ES-I3 (cell line): ENCODE data around the gene SLC17A9.

Source experiments
- H3K36me3 ChIP-seq: 2 replicates; pipeline ENCODE4 v1.6.1; 2013; ENCODE audit warnings: mild to moderate bottlenecking, low read length, control low read depth, moderate library complexity; ENCODE audit not compliant: insufficient read depth
- H3K4me1 ChIP-seq: 2 replicates; pipeline ENCODE4 v1.6.1; 2013; ENCODE audit warnings: mild to moderate bottlenecking, control low read depth, low read length; ENCODE audit not compliant: insufficient read depth
- H3K9ac ChIP-seq: 2 replicates; pipeline ENCODE4 v1.6.1; 2013; ENCODE audit warnings: low read depth, mild to moderate bottlenecking, low read length, moderate library complexity
- H3K9me3 ChIP-seq: 2 replicates; pipeline ENCODE4 v1.6.1; 2013; ENCODE audit warnings: mild to moderate bottlenecking, low read length, moderate library complexity; ENCODE audit not compliant: control insufficient read depth, insufficient read depth

SLC17A9 gene

GRCh38 chr20:62994869-62995281, 42.4 kb downstream of the SLC17A9 start:
- Histone ChIP-seq H3K9ac (no peak overlapping the region), H3K36me3 (no peaks in the 10 kb centered on the region), H3K9me3 (no peaks in the 10 kb centered on the region), H3K4me1 (peaks cover 15% of the 10 kb centered on the region; the same call in 1 of the 2 replicates)

DNA sequence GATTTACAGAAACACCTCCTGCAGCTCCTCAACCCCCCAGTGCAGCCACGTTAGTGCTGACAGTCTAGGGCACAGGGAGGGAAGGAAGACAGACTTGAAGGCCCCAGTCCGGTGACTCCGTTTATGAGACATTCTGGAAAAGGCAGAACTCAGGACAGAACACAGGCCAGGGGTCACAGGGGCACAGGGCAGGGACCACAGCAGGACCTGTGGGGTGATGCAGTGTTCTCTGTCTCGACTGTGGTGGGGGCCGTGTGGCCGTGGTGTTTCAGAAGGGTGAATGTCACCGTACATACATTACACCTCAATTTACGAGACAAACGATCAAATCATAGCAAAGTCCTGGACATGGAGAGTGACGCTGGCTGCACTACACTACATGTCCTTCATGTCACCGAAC, 43.0 kb downstream of the SLC17A9 start:
- Histone ChIP-seq H3K4me1 (peaks cover 15% of the 10 kb centered on the region; the same call in 1 of the 2 replicates), H3K36me3 (no peaks in the 10 kb centered on the region), H3K9ac (no peak overlapping the region), H3K9me3 (no peaks in the 10 kb centered on the region)

DNA sequence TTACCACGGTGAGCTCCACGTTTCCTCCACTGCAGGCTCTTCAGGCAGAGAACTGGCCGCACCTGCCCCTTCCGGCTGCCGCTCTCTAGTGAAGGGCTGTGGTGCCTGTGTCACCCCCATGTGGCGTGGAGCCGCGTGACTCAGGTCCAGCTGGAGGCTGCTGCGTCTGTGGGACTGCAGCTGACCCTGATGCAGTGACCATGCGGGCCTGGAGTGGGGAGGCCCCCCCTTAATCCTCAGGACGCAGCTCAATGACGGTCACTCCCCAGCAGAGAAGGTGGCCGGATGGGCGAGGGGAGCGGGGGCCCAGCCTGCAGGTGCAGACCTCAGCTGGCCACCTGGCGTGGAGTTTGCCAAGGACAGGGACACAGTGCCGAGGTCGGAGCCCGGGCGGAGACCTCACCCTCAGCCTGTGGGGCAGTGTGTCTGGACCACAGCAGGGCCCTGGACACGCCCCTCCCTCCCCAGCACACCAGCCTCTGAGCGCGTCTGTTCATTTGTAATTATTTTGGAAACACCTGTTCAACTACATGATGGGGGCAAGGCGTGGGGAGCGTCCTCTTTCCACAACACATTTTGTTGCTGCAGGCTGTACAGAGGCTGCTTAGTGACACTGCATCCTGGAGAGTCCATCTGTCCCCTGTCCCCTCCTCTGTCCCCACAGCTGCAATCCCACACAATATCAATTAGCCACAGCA, 43.5 kb downstream of the SLC17A9 start:
- H3K36me3 ChIP-seq, result no peaks in the 10 kb centered on the region
- H3K9ac ChIP-seq, result no peak overlapping the region
- H3K9me3 ChIP-seq, result no peaks in the 10 kb centered on the region
- H3K4me1 ChIP-seq, result peaks cover 15% of the 10 kb centered on the region; the same call in 1 of the 2 replicates

DNA sequence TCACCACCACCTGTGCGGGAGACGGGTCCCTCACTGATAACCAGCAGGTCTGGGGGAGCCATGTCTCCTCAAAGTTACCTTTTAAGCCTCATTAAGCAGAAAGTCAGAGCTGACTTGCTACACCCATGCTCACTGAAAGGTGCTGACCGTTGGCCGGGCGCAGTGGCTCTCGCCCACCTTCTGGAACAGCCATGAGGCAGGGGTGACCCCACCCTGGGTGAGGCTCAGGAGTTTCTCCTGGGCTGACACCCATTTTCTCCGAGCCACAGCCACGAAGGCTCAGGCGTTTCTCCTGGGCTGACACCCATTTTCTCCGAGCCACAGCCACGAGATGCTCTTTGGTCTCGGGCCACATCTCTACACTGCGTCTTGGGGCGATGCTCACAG, 44.1 kb downstream of the SLC17A9 start:
- H3K9me3 ChIP-seq, result no peaks in the 10 kb centered on the region
- H3K9ac ChIP-seq, result no peak overlapping the region
- H3K4me1 ChIP-seq, result peaks cover 15% of the 10 kb centered on the region; the same call in 1 of the 2 replicates
- no peaks in the 10 kb centered on the region for H3K36me3 ChIP-seq

- H3K9ac ChIP-seq, result no peak overlapping the region
Observed at GRCh38 chr20:62997417-62998035, 45.0 kb downstream of the SLC17A9 start.

GRCh38 chr20:62998449-62998848, 45.9 kb downstream of the SLC17A9 start:
- Histone ChIP-seq H3K9ac (no peak overlapping the region), H3K4me1 (peaks cover 15% of the 10 kb centered on the region; the same call in 1 of the 2 replicates), H3K36me3 (no peaks in the 10 kb centered on the region)

More at GRCh38 chr20:62997417-62998035, 45.0 kb downstream of the SLC17A9 start:
- Histone ChIP-seq H3K9me3 (no peaks in the 10 kb centered on the region), H3K36me3 (no peaks in the 10 kb centered on the region), H3K4me1 (peaks cover 15% of the 10 kb centered on the region; the same call in 1 of the 2 replicates)

GRCh38 chr20:62999580-62999979, 47.1 kb downstream of the SLC17A9 start:
- H3K9me3 ChIP-seq, result no peaks in the 10 kb centered on the region
- peaks cover 21% of the 10 kb centered on the region; the same call in 1 of the 2 replicates for H3K4me1 ChIP-seq
- H3K9ac ChIP-seq, result no peak overlapping the region
- no peaks in the 10 kb centered on the region for H3K36me3 ChIP-seq

More at GRCh38 chr20:62998449-62998848, 45.9 kb downstream of the SLC17A9 start:
- H3K9me3 ChIP-seq, result no peaks in the 10 kb centered on the region

DNA sequence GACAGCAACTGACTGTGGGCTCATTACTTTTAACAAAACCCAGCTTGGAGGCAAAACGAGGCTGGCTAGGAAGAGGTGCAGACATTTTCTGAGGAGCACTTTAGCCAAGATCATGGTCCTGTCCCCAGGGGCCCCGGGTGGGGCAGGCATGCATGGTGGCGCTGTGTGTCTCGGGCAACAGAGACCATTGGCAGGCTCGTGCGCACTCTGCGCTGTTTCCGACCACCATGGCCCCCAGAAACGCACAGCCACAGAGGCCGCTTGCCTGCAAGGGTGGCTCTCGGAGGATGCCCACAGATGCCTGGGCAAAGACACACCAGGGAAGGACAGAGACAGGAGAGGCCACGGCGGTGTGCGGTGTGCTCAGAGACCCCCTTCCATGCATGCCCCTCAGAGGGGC, 47.5 kb downstream of the SLC17A9 start:
- no peaks in the 10 kb centered on the region for H3K36me3 ChIP-seq
- no peak overlapping the region for H3K9ac ChIP-seq
- no peaks in the 10 kb centered on the region for H3K9me3 ChIP-seq
- H3K4me1 ChIP-seq, result peaks cover 21% of the 10 kb centered on the region; the same call in 1 of the 2 replicates

- H3K4me1 ChIP-seq, result peaks cover 21% of the 10 kb centered on the region; the same call in 1 of the 2 replicates
- no peak overlapping the region for H3K9ac ChIP-seq
- no peaks in the 10 kb centered on the region for H3K36me3 ChIP-seq
- H3K9me3 ChIP-seq, result no peaks in the 10 kb centered on the region
Observed at GRCh38 chr20:63000958-63001357, 48.4 kb downstream of the SLC17A9 start.

- Histone ChIP-seq H3K4me1 (peaks cover 17% of the 10 kb centered on the region; the same call in 1 of the 2 replicates), H3K9ac (no peak overlapping the region), H3K9me3 (no peaks in the 10 kb centered on the region), H3K36me3 (no peaks in the 10 kb centered on the region)
Observed at GRCh38 chr20:63002511-63002910, 50.0 kb downstream of the SLC17A9 start.

GRCh38 chr20:63003546-63003945, 51.0 kb downstream of the SLC17A9 start:
- Histone ChIP-seq H3K36me3 (no peaks in the 10 kb centered on the region), H3K4me1 (peaks cover 9% of the 10 kb centered on the region; the same call in 1 of the 2 replicates), H3K9me3 (no peaks in the 10 kb centered on the region), H3K9ac (no peak overlapping the region)

DNA sequence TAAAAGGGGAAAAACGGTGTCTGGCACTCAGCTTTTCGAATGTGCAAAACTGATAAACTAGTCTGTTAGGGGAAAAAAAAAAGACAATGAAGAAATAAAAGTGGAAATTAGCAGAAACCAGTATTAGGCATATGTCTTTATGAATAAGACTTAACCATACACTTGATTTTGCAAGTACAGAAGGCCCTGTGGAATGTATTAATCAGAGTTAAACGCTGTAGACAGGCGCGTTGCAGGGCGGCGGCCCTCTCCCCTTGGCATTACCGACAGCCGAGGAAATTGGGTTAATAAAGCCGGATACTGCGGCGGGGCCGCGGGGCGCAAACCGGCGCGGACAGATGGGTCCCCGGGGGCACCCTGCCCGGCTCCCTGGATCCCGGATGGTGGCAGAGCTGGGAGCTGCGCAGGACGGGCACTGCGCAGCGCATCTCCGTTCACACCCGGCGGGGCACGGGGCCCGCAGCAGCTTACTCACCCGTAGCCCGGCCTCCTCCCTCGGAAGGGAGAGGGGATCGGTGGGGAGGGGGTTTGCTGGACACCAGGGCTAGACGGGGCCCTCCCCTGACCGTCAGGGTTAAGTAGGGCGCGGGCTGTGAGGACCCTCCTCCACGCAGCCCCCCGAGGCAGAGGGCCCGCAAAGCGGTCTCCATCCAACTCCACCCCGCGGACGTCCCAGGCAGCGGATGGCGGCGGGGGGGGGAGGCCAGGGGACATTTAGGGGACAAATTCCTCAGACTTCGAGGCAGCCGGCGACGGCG, 52.3 kb downstream of the SLC17A9 start:
- Histone ChIP-seq H3K36me3 (no peaks in the 10 kb centered on the region), H3K4me1 (peaks cover 9% of the 10 kb centered on the region; the same call in 1 of the 2 replicates), H3K9me3 (no peaks in the 10 kb centered on the region), H3K9ac (peak overlapping the region; percentile 17; the same call in 1 of the 2 replicates)

- Histone ChIP-seq H3K9ac (peak overlapping the region; percentile 6; the same call in 1 of the 2 replicates), H3K4me1 (peaks cover 9% of the 10 kb centered on the region; the same call in 1 of the 2 replicates), H3K36me3 (no peaks in the 10 kb centered on the region), H3K9me3 (no peaks in the 10 kb centered on the region)
Observed at GRCh38 chr20:63005365-63005861, 52.9 kb downstream of the SLC17A9 start.
